ENCODE results near the gene PTPRK. TPM values are rescaled to one million over a fixed set of nuclear protein-coding genes. Genes with fewer than 3 reads are reported as not detected.

PTPRK gene
- total RNA-seq, 1 donor from 2014 or later: 438 TPM

- no peak for DNase-seq
Measured at GRCh38 chr6:128174724-128175123, 345.7 kb downstream of the PTPRK start.

DNA sequence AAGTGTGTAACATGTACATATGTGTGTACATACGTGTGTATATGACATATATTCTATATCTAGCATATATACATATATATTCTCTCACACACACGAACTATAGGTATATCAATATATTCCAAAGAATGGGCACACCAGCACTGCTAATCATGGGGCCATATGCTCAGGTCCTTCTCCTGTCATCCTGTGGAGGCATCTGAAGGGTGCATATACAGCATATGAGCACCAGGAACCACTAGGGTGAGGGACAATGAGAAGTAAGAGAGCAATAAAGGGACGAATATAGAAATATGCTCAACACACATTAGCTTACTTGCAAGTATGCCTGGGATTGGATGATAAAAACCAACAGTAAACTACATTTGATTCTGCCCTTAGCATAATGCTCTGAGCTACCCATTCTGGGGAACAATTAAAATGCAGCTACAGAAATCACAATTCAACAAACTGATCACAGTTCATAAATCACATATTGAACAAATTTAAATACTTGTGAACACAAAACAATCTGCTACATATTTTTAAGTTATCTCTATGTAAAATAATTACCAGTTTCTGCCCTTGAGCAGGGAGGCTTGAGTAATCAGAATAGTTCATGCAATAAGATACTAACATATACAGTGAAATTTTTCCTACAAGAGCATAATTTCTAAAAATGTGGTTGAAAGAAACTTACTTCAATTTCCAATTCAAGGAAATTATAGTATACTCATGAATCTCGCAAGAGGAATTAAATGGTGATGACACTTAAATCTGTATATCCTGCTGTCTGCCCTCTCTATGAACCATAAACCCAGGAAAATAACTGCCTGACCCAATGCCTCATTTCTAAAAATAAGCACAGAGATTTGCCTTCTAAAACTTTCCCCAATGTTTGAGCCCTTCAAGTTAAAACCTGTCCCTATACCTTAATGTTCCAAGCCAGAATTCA, 347.4 kb downstream of the PTPRK start:
- DNase-seq: no peak

- no peak for DNase-seq
Measured at GRCh38 chr6:128172081-128172480, 348.3 kb downstream of the PTPRK start.

- DNase-seq: no peak
Measured at GRCh38 chr6:128171182-128171581, 349.2 kb downstream of the PTPRK start.

DNA sequence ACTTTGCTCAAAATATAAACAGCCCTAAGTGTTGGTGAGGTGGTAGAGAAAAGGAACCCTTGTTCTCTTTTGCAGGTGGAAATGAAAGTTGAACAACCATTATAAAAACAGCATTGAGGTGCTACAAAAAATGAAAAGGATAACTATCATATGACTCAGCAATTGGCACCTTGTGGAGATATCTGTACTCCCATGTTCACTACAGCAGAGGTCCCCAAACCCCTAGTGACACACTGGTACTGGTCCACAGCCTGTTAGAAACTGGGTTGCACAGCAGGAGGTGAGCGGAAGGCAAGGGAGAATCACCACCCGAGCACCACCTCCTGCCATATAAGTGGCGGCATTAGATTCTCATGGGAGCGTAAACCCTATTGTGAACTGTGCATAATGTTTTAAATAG, 352.2 kb downstream of the PTPRK start:
- no peak for DNase-seq

DNA sequence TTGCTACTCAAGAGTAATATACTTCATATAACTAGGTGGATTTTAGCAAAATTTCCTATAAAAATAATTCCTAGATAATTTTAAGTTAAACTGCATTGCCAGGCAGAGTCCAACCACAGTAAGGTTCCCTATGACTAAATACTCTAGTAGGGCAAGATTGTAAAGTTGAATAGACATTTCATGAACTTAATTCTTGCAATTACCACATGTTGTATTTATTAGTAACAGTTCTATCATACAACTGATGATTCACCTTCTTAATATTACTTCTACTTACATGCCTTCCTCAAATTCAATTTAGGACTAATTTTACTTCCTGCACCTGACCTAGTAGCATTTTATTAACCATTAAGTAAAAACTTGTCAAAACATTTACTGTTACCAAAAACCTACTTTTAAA, 352.8 kb downstream of the PTPRK start:
- no peak for DNase-seq

DNA sequence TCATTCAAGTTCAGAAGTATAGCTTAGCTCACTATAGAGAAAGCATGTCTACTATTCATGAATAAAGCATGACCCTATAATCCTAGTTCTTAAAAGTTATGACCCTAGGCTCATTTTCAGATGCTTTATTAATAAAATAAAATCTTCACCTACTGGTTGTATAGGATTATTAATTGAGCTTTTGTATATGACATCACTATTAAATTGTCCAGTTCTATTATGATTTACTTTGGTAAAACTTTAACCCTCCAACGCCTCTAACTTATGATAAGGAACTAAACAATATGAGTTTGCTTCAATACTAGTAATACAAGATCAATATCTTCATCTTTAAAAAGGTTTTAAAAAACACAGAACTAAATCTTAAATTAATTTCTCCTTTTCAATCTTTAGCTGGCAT, 356.1 kb downstream of the PTPRK start:
- no peak for DNase-seq

DNA sequence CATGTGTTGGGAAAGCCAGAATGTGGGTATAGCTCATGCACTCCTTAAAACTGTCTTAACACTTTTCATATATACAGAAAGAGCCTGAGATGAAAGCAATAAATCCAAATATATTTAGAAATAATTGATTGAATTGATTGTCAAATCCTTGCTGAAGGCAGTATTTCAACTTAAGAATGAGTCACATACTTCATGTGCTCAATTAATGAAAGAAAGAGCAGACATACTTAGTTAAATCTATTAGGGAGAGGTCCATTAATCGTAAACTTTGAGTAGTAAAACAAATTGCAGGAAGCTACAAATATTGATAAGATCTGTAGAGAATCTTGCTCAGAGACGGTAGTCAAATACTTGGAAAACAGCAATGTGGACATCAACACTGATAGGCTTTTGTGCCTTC, 358.0 kb downstream of the PTPRK start:
- DNase-seq: no peak

GRCh38 chr6:128161839-128162238, 358.6 kb downstream of the PTPRK start:
- DNase-seq: no peak

DNA sequence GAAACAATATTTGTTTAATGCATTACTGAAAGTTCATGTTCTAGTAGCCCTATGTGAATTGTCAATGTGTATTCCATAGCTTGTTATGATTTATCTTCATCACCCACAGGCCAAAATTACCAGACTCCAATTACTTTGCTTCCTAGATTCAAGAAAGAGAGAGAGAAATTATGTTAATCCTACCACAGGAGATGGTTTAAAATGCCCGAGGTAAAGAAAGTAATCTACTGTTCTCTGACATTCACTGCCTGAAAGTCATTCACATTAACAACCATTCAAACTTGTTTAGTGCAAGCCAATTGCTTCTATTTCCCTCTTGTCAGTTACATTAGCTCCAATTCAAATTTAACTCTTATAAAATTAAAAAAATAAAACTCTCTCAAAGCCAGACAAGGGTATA, 359.1 kb downstream of the PTPRK start:
- DNase-seq: no peak

GRCh38 chr6:128158496-128158895, 361.9 kb downstream of the PTPRK start:
- DNase-seq: no peak

DNA sequence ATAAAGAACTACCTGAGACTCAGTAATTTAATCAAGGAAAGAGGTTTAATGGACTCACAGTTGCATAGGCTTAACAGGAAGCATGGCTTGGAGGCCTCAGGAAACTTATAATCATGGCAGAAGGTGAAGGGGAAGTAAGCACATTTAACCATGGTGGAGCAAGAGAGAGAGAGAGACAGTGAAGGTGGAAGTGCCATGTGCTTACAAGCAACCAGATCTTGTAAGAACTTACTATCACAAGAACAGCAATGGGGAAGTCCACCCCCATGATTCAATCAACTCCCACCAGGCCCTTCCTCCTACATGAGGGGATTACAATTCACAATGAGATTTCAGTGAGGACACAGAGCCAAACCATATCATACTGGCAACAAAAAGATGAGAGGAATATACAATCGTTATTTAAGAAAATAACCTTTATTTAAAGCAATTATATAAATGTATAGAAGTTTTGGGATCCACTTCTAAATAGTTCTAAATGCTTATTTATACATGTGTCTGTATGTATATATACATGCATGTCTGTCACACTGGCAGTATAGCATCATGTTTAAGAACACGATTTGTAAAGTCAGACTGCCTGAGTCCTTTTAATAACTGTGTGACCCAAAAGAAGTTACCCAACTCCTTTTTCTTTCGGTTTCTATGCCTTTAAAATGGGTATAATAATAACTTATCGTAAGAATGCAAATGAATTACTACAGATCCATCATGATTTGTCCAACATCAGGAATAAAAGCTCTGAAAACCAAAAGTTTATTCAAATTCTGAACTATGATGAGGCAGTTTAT, 363.9 kb downstream of the PTPRK start:
- DNase-seq: no peak

DNA sequence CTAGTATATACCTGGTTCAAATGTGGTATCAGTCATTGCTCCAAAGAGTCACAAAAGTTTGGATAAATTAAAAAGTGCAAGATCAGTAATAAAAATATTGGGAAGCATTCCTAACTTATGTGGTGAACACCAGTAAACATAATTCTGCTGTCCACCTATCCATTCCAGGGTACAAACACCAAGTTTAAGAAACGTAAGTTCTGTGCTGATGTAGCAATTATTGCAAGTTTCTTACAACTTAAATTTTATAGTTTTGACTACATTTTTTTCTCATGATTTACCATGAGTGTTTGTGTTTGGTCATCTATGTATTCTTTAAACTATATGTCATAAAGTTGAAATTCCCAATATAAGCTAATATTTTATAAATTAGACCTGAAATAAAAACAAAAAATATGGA, 364.6 kb downstream of the PTPRK start:
- no peak for DNase-seq

GRCh38 chr6:128152551-128152950, 367.8 kb downstream of the PTPRK start:
- no peak for DNase-seq

DNA sequence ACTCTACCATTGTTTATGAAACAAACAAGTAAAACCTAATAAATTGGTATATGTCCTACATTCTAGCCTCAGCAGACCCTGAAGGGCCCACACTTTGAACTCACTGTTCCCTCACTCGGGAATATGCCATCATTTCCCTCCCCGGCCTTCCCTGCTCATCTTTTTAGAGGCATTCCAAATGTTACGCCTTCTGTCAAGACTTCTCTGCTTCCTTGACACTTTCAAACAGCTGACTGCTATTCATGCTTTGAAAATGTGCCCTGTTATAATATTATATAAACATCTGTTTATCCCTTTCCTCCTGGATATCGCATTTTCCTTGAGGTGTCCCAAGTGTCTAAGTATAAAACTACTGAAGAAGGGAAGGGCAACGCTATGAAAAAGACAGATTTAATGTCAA, 370.0 kb downstream of the PTPRK start:
- no peak for DNase-seq

DNA sequence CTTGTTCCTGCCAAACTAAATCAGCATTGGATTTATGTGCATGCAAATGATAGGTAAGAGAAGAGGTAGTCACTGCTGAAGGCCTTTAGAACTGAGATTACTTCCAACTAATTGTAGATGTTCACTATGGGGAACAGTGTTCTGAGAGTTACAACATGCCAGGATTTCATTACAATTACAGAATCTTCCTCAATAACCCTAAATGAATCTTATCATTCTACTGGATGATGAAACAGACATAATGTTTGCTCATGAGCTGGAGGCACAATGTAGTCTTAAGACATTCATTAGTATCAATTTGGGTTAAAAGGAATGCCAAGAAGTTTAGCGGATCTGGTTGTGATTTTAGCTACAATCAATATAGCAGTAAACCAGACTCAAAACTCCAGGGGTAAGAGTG, 370.6 kb downstream of the PTPRK start:
- no peak for DNase-seq

DNA sequence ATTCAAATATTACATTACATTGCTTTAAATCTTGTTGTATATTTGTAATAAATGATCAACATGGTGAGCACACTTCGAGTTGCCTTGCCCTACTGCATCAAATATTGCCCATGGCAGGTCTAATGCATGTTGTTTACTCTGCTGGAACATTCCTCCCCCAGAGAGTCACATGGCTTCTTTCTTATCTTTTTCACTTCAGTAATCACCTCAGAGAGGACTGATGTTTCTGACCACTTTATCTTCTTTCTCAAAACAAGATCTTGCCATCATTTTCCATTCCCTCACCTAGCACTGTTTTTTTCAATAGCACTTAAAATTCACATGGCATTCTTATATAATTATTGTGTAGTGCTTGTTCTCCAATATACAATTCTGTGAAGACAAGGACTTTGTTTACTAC, 376.1 kb downstream of the PTPRK start:
- DNase-seq: no peak

- DNase-seq: no peak
Measured at GRCh38 chr6:128141932-128142331, 378.5 kb downstream of the PTPRK start.

DNA sequence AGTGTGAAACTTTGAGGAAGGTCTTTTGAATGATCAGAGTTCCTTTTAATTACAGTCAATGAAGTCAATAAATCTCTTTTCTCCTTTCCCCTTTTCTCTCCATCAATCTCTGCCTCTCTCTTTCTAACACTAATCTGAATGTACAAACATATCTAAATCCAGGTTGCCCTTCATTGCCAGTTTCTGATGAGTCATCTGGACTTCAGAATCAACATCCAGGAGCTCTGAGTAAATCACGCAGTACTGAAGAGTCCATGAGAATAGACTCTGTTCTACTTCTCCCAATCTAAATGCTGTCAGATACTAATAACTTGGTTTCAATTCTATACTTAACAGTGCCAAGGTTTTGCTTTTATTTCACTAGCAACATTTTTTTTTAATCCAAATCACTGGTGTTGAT, 380.9 kb downstream of the PTPRK start:
- DNase-seq: no peak

- no peak for DNase-seq
Measured at GRCh38 chr6:128138694-128139093, 381.7 kb downstream of the PTPRK start.

GRCh38 chr6:128135325-128135724, 385.1 kb downstream of the PTPRK start:
- no peak for DNase-seq

GRCh38 chr6:128131566-128131965, 388.8 kb downstream of the PTPRK start:
- DNase-seq: no peak

GRCh38 chr6:128131036-128131435, 389.4 kb downstream of the PTPRK start:
- no peak for DNase-seq

DNA sequence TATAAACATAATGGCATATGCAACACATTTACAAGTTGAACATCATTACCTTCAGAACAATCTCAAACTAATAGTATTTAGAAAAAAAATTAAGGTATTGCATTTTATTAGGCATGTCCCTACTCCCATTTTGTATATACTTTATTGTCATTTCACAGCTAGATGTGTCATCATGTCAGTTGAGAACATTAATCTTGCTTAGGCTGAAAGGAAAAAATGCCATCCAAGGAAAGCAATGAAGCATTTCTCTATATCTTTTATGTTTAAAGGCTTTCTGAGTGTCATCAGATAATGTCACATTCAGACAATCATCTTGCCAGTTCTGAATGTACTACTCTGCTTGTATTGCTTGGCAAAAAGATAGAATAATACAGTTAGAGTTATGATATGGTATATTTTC, 390.7 kb downstream of the PTPRK start:
- DNase-seq: no peak

Measured in occipital lobe (tissue), 2 donors.